Right ventricle myocardium superior (tissue), 1 donor: ENCODE measurements around the gene CCDC175. TPM values are rescaled to one million over a fixed set of nuclear protein-coding genes. Genes with fewer than 3 reads are reported as not detected.

Source experiments
- ATAC-seq: fragments of 200-7000 bp; cut with Tn5 transposase; one replicate; pipeline ENCODE4 v1.9.1; 2020; ENCODE audit warnings: mild to moderate bottlenecking; ENCODE audit not compliant: poor library complexity
- DNase-seq: peaks from one replicate; pipeline ENCODE4 v3.0.0-alpha.2; 2020
- intact Hi-C: fragments of 100-400 bp; cut with DNase I; formaldehyde crosslinking; loops from one replicate; pipeline ENCODE4 v1.11.2; 2022
- total RNA-seq: library from RNA; stranded (reverse); fragmentation: NEBNext Ultra II Directional; extraction: Animal tissue kit (Norgen Biotek cat#: 25700); gene quantifications from one replicate; pipeline ENCODE4 v1.2.1, GENCODE V29; 2021
- donor health status: DM: no; HTN: yes; CAD: no; lungs with severe emphysema.

The CCDC175 gene
- total RNA-seq, 1 donor from 2014 or later: not detected

DNA sequence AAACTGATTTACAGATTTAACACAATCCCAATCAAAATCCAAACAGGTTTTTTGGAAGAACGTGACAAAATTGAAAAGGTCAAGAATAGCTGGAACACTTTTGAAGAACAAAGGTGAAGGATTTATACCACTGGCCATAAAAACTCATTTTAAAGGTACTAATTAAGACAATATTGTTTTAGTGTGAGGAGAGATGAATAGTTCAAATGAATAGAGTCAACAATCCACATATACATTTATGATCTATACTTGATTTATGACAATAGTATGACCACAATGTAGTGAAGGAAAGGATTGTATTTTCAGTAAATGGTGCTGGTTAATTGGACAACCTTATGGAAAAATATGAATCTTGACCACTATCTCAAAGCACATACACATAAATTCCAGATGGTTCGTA lies 29.3 kb downstream of the CCDC175 start:
- DNase-seq (no peak), ATAC-seq (no peak)
- intact Hi-C loops: no loop called here

- no peak for ATAC-seq
- no peak for DNase-seq
- intact Hi-C loops: no loop called here
Measured at GRCh38 chr14:59543873-59544272, 32.7 kb downstream of the CCDC175 start.

- intact Hi-C loops: no loop called here
- DNase-seq (no peak), ATAC-seq (no peak)
Measured at GRCh38 chr14:59541731-59542130, 34.9 kb downstream of the CCDC175 start.

DNA sequence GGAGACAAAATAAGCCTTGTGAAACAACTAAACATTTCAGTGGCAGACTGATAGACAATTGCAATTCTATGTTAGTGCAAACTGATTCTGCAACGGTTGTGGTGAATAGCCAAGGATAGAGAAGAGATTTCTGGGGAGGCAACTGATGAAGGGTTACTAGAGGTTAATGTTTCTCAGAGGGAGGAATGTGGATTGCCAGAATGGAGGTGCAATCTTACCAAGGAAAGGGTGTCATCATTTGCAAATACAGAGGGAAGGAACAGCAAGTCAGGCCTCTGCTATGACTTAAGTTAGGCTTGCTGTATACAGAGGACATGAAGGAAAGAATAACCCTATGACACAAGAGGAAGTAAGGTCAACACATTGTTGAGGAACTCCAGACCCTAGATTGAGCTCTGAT lies 35.8 kb downstream of the CCDC175 start:
- no peak for DNase-seq
- intact Hi-C loops: no loop called here
- no peak for ATAC-seq

GRCh38 chr14:59538936-59539335 lies 37.7 kb downstream of the CCDC175 start:
- intact Hi-C loops: no loop called here
- DNase-seq (no peak), ATAC-seq (no peak)

- ATAC-seq (no peak), DNase-seq (no peak)
- intact Hi-C loops: no loop called here
Measured at GRCh38 chr14:59537476-59537875, 39.1 kb downstream of the CCDC175 start.

DNA sequence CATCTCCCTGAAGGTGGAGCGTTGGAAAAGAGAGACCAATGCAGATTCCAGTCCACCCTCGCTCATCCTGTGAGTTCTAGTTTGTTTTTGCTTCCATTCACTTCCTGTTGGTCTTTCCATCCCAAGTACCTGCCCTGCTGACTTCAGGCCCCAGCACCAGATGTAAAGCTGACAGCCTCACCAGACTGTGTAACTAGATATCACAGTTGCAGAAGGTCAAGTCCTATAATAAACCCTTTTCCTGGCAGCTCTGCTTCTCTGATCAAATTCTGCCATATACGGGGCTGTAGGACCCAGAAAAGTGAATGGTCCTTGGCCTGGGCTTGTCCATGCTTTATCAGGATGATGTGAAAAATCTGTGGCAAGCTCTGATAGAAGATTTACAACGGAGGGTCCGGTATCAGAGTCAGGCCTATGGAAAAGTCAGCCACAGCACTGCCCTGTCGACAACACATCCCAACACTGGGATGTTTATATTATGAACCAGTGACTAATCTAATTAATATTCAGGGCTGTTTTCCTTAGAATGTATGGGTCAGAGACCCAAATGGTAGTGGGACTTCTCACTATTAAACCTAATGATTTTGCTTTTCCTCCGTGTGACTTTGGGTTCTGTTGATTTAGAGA lies 42.1 kb downstream of the CCDC175 start:
- intact Hi-C loops: no loop called here
- ATAC-seq: peak; percentile 31
- DNase-seq: no peak

DNA sequence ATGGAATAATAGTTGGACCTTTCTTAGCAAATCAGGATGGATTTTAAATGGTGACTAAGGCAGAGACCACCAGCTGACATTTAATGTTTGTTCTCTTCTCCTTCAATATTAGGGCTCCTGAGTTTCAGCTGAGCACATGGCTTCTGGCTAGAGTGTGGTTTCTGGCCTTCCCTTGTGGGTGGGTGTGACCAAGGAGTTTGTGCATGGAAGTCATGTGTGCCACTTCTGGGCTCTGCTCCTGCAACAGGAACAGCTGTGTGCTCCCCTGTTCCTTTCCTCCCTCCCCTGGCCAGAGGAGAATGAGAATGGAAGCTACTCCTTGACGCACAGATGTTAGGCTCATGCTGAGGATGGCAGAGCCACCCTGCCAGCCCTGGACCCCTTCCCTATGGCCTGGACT lies 44.2 kb downstream of the CCDC175 start:
- DNase-seq: no peak
- no peak for ATAC-seq
- intact Hi-C loops: no loop called here

- ATAC-seq (no peak), DNase-seq (no peak)
- intact Hi-C loops: no loop called here
Measured at GRCh38 chr14:59530349-59530748, 46.3 kb downstream of the CCDC175 start.

DNA sequence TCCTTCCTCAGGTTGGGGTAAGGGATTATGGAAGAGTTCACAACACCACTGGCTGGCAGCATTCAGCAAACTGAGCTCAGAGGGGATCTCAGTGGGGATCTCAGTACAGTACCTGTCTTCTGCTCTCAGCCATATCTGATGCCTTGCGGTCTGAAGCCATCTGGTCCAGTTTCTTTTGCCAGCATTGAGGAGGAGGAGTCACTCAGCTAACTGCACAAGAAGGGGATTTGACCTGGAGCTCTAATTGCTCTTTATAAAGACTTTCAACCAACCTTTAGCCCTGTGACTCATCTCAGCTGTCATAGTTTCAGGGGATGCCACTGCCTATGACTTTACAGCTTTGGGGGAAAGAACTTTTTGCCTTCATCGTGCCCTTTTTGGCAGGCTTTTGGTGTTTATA lies 47.4 kb downstream of the CCDC175 start:
- intact Hi-C loops: no loop called here

GRCh38 chr14:59520224-59520623 lies 56.4 kb downstream of the CCDC175 start:
- ATAC-seq (no peak), DNase-seq (no peak)
- intact Hi-C loops: no loop called here

More for the DNA sequence above, 47.4 kb downstream of the CCDC175 start:
- DNase-seq (no peak), ATAC-seq (no peak)

GRCh38 chr14:59511916-59512575 lies 64.6 kb downstream of the CCDC175 start:
- intact Hi-C loops: no loop called here
- ATAC-seq (no peak), DNase-seq (no peak)

GRCh38 chr14:59510966-59511365 lies 65.6 kb downstream of the CCDC175 start:
- DNase-seq (no peak), ATAC-seq (no peak)
- intact Hi-C loops: no loop called here

DNA sequence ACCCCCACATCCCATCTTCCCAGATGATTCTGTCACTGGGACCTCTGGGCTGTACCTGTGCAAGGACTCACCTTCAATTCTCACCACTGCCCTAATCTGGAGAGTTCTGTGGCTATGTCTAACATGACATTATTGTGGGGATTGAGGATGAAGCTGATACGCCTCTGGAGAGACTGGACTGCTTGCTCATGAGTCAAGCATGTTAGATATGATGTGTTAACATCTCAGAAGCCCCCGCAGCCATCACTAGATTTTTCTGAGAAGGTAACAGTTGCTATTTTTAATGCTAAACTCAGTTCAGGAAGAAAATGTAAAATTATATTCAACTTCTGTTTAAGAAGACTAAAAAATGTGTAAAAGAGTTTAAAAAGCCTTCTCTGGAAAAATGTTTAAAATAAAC lies 66.6 kb downstream of the CCDC175 start:
- intact Hi-C loops: no loop called here
- ATAC-seq: no peak
- DNase-seq: no peak

GRCh38 chr14:59509101-59509500 lies 67.5 kb downstream of the CCDC175 start:
- no peak for DNase-seq
- intact Hi-C loops: no loop called here
- no peak for ATAC-seq

- intact Hi-C loops: no loop called here
- no peak for DNase-seq
- ATAC-seq: no peak
Measured at GRCh38 chr14:59507752-59508103, 68.9 kb downstream of the CCDC175 start.

DNA sequence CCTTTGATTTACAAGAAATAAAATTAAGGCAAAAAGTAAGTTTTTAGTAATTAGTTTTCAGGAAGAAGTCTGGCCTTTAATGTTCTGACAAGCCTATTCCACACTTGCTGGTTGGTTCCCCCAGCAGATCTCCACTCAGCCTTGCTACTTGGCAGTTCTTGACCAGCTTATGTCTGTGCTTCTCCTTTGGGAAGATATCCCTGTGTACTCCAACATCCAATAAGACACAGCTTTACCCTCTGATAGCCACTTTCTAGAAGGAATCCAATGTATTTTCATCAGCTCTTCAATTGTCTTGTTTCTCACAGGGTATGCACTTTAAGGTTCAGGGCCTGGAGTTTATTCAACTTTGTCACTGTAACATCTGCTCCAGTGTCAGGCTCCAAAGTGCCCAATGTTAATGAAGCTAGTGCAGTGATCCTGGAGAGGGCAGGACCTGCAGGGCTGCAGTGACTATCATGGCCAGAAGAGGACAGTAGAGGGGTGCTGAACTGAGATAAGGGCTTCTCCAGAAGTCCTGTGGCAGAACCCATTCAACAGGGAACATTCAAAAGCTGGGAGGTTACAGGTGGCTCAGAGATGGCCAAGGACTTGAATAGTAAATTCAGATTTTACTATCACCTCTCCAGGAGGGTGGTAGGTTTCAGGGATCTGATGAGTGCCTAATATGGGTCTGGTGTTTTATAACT lies 69.4 kb downstream of the CCDC175 start:
- ATAC-seq (peak; percentile 62), DNase-seq (no peak)
- intact Hi-C loops: no loop called here

DNA sequence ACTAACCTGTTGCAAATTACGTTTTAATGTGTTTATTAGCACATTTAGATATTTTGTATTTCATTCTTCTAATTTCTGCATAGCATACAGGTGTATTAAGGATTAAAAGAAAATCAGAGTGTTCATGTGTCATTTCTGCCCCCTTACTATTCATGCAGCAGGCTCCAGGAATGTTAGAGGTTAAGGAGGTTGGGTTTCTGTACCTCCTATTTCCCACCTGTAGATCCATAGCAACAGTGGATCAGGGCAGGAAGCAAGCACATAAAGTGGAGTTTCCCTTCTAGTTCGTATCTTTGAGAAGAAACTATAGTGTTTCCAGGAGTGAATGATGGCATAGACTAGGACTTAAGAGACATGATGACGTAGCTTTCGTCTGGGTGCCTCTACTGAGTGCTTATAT lies 73.4 kb downstream of the CCDC175 start:
- ATAC-seq (no peak), DNase-seq (no peak)
- intact Hi-C loops: no loop called here

GRCh38 chr14:59500732-59501131 lies 75.9 kb downstream of the CCDC175 start:
- ATAC-seq: no peak
- no peak for DNase-seq
- intact Hi-C loops: no loop called here

DNA sequence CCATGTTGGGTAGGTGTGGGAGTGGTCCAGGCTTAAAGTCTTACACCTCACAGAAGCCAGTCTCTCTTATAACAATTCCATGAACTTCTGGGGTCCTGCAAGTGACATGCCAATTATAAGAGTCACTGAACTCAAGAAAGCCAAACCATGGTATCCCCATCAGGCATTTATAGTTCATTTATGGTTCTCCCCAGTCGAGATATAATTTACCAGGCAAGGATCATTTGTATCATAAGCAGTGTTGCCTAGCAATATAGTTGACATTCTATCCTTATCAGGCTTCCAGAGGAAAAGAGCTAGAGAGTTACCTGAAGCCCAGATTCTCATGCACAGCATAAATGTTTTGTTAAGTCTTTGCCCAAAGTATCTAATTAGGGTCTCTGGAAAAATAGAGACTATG lies 84.2 kb downstream of the CCDC175 start:
- intact Hi-C loops: no loop called here
- ATAC-seq (peak; percentile 58), DNase-seq (no peak)
